K562 treated with DMSO at 1 percent for 12 hours (cell line): ENCODE results near the gene TMLHE. TPM values are rescaled to one million over a fixed set of nuclear protein-coding genes. Genes with fewer than 3 reads are reported as not detected.

ENCODE experiments used
- total RNA-seq: library from RNA; unstranded; fragments of 300-600 nt; gene quantifications from 2 replicates; pipeline ENCODE4 v1.2.3, GENCODE V29; 2022; ENCODE audit not compliant: insufficient read depth

The TMLHE gene
- total RNA-seq, result 9.7 and 17.1 TPM in 2 replicates

GRCh38 chrX:155612312-155613224 lies at the start of gene TMLHE, which contains the start of gene SPRY3:
Gene TMLHE, minus strand, starts transcription at chrX:155612952. Its CDS starts 67,676 bp downstream, at chrX:155545276.
Gene SPRY3, plus strand, starts transcription at chrX:155612586.

GRCh38 chrX:155458471-155458870 lies 154.3 kb downstream of the TMLHE start, which contains the start of gene F8A3:
Gene F8A3, minus strand, starts transcription at chrX:155458620. Its CDS starts 20 bp downstream, at chrX:155458600.

Other genes starting within 250 kb of the TMLHE start
- not detected in 2 replicates for gene F8A2, start 230.9 kb downstream of the TMLHE start, total RNA-seq
- not detected in 2 replicates for gene F8A3, start 154.3 kb downstream of the TMLHE start, total RNA-seq
- 0.32 TPM in 1 of 2 replicates, not detected in the other for gene SPRY3, start 366 bp downstream of the TMLHE start, total RNA-seq